ENCODE data around the gene KCNQ5.

GRCh38 chr6:72943699-72944098 lies 321.8 kb downstream of the KCNQ5 start:
- TF ChIP-seq POLR2A (IDR thresholded peaks at IDR 0.05; ENCODE audit: borderline replicate concordance, extremely low read depth, insufficient read depth, insufficient read length) (no peak), SP1 (IDR thresholded peaks at IDR 0.05; ENCODE audit: low read depth) (no peak), TCF7L2 (IDR thresholded peaks at IDR 0.05; ENCODE audit: borderline replicate concordance, extremely low read depth, insufficient read depth, insufficient read length) (no peak)

Data from HCT116 (cell line).